ENCODE measurements around the gene LIM2. TPM values are rescaled to one million over a fixed set of nuclear protein-coding genes. Genes with fewer than 3 reads are reported as not detected.

The LIM2 gene
- total and polyA plus RNA-seq, 2 of the 8 experiments (the other 6 are each of a cell fraction or from before 2014, with no cell fraction given), result not detected

- TF ChIP-seq BRCA1 (IDR thresholded peaks at IDR 0.05; ENCODE audit: low read depth, low read length), result no peak
- no peak for TF ChIP-seq CEBPB (IDR thresholded peaks at IDR 0.05; ENCODE audit: low read depth, low read length)
- TF ChIP-seq ATF3 (IDR thresholded peaks at IDR 0.05; ENCODE audit: insufficient read depth, low read depth, low read length), result no peak
- 0 out of 4 replicates have a peak, but pooled peaks of 1 of the 2 experiments have one; percentile 63 for TF ChIP-seq HDAC2 (IDR thresholded peaks at IDR 0.05; ENCODE audit: borderline replicate concordance in 1 of 2, low read depth in 2 of 2, low read length in 2 of 2)
- TF ChIP-seq PHF8 (conservative IDR thresholded peaks at IDR 0.05; ENCODE audit: low read depth, low read length), result no peak
- TF ChIP-seq EP300 (IDR thresholded peaks at IDR 0.05; ENCODE audit: borderline replicate concordance in 1 of 2, low read depth in 2 of 2, low read length in 2 of 2), result 0 out of 3 replicates have a peak, but pooled peaks of 1 of the 2 experiments have one; percentile 23
- TF ChIP-seq KDM1A (IDR thresholded peaks at IDR 0.05; ENCODE audit: borderline replicate concordance, low read length), result no peak
- TF ChIP-seq RAD21 (IDR thresholded peaks at IDR 0.05 in 1 of 2, conservative IDR thresholded peaks at IDR 0.05 in 1 of 2; ENCODE audit: low read depth in 2 of 2, low read length in 2 of 2), result peak; percentile 65 to 77
- peak; percentile 16; the same call in 1 of the 2 replicates for TF ChIP-seq YY1 (IDR thresholded peaks at IDR 0.05; ENCODE audit: low read depth, low read length)
- TF ChIP-seq MAFK (IDR thresholded peaks at IDR 0.05; ENCODE audit: low read depth, low read length), result no peak
- peak; percentile 92 to 97 (median 95) for TF ChIP-seq CTCF (IDR thresholded peaks at IDR 0.05; ENCODE audit: control extremely low read depth in 1 of 3, insufficient read depth in 1 of 3, low read depth in 1 of 3, low read length in 3 of 3)
- TF ChIP-seq TAF1 (IDR thresholded peaks at IDR 0.05; ENCODE audit: low read depth, low read length), result peak; percentile 57; the same call in 1 of the 2 replicates
These were observed 34.3 kb upstream of the LIM2 start (continued) for GRCh38 chr19:51422053-51422448.

All from H1 (cell line).